GM19328 (cell line): ENCODE measurements around the gene KLHL2.
"Not testable (repeated sequence)": the region's sequence is repeated elsewhere in the genome, so short reads cannot be mapped to it uniquely, and the experiment has no call there.

ENCODE experiments used
- ATAC-seq: cut with Tn5 transposase; IDR thresholded peaks from one replicate; pipeline ENCODE4 v1.9.1; 2021; ENCODE audit warnings: mild to moderate bottlenecking, moderate library complexity; ENCODE audit not compliant: unreplicated experiment

The KLHL2 gene

DNA sequence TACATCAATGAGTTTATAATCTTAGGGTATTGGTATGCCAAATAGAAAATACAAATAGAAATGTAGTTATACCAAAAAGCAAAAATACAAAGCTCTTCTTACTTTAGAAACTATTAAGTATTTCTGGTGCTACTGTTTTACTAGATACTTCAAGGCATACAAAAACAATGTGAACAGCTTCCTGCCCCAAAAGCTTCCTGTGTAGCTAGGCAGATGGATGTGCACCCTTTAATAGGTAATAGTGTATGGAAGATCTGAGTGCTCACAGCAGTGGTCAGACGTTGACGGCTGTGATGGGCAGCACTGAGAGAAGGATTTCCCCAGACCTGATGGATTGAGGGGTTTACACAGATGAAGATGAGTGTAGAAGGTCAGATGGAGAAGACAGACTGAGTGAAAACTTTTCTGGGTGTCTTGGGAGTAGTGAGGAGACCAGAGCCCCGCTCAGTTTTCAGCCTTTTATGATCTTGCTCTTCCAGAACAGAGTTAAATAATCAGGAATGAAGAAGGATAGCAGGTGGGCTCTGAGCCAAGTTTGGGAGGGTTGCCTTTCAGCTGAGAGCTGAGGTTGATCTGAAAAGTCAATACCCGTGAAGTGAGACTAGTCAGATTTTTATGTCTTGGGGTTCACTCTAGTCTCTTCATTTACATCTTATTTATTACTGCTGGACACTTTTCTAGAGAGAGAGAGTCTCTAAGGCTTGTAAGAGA, 22.3 kb downstream of the KLHL2 start:
- not testable (repeated sequence) for ATAC-seq

DNA sequence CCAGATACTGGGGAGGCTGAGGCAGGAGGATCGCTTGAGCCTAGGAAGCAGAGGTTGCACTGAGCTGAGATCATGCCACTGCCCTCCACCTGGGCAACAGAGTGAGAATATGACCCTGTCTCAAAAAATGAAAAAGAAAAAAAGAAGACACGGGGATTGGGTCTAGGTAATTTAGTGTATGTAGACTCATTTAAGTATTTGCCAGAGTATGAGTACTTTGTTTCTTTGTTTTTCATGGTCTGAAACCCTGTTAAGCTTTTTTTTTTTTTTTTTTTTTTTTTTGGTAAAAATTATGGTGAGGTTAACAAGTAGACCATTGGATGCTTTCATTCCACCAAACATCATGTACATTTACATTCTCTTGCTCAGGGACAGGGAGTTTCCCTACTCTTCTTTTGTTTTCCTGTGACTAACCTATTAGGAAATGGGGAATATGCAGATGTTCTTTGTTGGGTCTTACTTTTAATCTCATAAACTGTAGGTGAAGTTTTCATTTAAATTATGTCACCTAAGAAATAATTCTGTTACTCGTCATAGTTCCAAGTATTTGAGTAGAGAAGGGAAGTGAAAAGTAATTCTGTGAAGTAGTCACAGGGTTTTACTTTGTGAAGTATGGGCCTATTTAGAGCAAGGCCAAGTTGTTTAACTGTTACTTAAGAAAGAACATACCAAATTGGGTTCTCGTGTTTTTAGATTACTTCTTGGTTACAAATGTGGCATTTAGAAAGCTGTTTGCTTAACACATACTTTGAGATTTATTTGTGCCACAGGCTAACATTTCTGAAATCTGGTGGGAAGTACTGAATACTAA, 25.5 kb downstream of the KLHL2 start:
- ATAC-seq, result peak; percentile 49

DNA sequence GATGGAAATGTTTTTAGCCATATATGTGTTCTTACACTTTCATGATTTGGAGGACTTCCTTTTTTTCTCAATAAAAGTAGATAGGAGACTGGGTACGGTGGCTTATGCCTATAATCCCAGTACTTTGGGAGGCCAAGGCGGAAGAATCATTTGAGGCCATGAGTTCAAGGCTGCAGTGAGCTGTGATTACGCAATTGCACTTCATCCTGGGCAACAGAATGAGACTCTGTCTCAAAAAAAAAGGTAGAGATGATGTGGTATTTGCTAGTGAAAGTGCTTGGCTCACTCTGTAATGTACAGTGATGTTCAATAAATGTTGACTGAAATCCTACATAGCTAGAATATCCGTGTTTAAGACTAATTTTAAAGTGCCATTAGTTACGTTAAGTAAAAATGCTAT, 27.4 kb downstream of the KLHL2 start:
- ATAC-seq, result no peak

DNA sequence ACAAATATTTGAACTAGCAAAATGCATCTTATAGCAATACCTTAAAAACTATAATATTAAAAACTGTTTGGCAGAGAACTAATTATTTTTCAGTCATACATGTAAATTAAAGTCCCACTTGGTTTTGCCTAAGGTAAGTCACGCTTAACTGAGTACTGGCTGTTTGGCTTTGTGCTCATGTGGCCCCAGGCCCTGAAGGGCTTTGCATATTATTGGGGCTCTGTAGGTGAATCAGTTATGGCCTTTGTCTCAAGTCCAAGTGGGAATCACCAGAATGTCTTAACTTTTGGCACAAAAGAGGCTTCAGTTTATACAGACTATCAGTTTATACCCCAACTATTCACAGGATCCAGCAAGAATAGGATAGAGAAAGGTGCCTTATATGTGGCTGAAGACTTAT, 29.5 kb downstream of the KLHL2 start:
- ATAC-seq, result not testable (repeated sequence)

DNA sequence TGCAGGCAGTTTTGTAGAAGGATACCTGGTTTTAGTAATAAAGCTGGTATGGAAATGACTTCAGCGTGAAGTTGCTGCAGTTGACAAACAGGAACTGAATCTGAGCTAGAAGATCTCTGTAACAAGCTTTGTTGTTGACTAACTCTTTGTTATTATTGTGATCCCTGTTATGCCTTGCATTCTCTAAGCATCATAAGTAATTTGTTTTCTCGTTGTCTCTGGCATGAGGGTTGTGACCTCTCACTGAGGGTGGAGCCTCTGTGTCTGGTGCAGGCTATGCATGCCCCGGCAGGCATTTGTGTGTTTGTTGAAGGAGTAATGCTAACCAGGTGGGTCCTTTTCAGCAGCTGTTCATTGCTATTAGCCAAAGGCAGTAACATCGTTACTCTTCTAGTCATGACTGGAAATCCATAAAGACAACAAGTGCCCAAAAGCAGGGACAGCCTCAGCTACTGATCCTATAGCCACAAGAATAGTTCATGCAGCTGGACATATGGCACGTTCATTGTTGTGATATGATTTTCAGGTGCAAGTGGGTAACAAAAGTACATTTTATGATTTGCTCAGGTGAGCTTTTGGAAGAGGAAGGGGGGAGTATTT, 30.8 kb downstream of the KLHL2 start:
- peak; percentile 54 for ATAC-seq

DNA sequence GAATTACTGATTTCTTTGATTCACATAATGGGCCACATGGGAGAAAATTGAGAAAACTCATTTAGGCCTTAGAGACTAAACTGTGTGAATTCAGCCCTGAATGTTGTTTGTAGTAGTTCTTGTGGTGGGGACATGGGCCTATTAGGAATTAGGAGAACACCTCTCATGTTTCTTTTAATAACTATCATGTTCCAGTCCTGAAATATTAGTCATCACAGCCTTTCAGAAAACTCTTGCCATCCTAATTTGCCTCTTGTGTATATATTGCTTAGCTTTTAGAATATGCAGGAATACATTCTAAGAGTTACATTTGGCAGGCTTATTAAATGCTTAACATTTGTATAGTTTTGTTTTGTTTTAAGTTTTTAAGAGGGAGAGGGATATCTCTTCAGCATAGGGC, 33.4 kb downstream of the KLHL2 start:
- not testable (repeated sequence) for ATAC-seq

DNA sequence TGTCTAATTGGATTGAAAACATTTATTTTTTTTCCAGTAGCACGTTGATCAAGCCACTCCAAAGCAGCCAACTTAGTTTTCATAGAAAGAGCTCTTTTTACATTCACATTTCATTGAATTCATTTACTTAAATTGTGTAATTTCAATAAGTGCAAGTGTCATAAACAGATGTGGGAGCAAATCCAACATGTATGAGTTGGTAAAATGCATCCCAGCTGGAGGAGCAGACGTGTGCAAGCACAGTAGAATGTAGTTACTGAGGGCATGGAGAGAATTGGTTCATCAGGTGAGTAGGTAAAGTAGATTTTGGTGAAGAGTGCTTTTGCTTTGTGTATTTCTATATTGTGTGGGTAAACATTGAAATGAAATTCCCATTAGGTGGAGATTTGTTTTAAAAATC, 36.8 kb downstream of the KLHL2 start:
- ATAC-seq, result not testable (repeated sequence)

DNA sequence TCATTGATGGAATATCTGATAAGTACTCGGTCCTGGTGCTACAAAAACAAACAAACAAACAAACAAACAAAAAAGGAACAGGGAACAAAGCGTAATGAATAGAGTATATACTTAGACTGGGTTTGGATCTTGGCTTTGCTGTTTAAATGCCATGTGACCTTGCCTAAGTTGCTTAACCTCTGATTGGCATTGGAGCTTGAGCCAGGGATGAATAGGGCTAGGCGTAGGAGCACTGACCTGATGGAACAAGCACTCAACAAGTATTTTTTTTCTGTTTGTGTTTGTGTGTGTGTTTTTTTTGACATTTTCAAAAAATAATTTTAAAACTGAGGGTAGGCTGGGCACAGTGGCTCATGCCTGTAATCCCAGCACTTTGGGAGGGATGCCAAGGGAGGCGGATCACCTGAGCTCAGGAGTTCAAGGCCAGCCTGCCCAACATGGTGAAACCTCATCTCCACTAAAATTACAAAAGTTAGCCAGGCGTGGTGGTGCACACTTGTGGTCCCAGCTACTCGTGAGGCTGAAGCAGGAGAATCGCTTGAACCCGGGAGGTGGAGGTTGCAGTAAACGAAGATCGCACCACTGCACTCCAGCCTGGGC, 37.3 kb downstream of the KLHL2 start:
- ATAC-seq, result not testable (repeated sequence)

DNA sequence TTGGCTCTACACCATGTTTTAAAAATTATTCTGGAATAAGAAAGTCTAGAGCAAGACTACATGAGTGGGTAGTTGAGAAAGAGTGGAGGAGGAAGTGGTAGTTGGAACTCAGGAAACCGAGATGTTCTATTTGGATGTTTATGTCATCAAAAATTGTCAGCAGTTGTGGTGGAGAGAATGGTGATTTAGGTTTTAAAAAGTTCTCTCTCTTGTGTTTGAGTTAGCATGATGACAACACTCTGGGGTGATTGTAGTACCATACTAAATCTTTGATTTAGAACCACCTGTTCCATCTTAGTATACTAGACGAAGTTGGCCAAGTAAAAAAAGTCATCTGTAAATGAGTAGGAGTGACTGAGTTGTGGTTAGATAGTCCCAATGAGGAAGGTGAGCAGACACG, 40.7 kb downstream of the KLHL2 start:
- ATAC-seq, result no peak

DNA sequence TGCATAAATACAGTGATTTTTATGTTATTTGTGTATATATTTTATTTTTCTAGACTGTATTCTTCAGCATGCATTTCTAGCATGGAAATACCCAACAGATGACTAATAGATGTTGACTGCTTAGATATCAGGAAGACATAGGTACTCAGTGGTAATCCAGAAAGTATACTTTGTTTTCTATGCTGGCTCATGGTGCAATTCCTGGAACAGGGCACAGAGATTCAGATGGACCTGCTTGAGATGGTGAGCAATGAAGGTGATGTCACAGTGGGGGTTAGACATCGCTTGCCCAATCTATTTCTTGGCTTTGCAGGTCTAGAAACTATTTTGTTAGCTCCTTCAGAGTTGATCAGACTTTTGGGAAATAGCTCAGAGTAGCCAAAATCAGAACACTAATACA, 41.5 kb downstream of the KLHL2 start:
- ATAC-seq, result not testable (repeated sequence)

DNA sequence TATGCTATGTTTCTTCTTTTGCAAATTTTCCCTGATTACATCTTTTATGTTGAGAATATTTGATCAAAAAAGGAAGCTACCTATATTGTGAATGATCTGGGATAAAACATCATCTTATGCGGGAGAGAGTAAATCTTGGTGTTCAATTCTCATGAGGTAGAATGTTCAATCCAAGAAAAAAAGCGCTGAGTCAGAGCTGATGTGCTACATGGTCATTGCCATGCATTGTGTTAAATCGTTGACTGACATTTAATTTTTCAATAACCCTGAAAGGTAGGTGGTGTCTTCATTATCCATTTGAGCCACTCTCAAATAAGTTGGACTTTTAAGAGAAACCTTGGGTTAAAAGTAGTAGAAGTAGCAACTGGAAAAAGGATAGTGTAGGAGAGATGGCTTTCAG, 47.4 kb downstream of the KLHL2 start:
- not testable (repeated sequence) for ATAC-seq

DNA sequence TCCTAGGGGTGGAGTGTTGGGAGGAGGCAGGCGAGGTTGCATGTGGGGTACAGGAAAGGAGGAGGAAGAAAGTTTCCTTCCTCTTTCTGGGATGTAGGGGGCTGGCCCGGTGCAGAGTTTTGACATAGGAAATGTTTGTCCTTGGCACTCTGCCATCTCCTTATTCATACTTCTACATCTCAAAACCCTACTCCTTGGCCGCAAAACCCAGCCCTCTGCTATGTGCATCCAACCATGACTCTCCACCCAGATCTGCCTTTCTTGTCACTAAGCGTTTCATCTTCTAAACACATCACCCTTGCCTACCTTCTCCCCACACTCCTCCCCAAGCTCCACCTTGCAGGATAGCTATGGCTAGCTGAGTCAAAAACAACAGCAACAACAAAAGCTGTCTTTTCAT, 48.1 kb downstream of the KLHL2 start:
- peak; percentile 96 for ATAC-seq

DNA sequence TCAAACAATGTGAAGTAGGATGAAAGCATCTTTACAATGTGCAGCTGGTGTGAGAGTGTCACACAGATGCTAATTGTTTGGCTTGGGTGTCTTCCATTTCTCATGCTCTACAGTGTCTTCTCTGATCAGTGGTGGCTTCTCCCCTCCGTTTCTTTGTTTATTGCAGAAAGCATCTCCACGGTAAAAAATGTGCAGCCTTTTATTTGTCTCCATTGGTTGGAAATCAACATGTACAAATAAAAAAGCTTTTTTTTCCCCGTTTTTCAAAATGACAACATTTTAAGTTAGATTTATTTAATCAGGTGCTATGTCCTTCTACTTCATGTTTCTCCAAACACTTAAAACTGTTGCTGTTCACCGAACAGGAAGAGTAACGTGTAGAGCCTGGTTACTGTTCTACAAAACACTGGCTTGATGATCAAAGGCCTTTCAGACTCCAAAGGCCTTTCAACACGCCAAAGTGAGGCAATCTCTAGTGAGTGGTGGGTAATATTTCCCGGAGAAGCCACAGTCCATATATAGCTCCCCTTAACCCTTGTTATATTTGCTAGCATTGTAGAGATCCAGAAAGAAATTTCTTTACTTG, 48.8 kb downstream of the KLHL2 start:
- peak; percentile 5 for ATAC-seq

DNA sequence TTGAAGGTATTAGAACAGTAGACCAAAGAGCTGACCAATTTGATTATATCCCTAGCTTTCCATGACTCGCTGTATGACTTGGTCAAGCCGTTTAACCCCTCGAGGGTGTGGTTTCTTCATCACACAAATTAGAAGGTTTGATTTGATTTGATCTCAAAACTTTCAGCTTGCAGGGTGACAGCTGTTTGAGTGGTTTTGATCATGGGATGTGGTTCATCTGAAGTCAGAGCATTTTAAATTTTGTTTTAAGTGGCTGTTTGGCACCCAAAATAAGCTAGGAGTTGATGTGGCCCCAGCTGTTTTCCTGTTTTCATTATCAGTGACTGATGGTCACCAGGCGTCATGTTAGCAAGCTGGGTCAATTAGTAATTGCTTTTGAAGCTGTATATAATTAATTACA, 52.4 kb downstream of the KLHL2 start:
- not testable (repeated sequence) for ATAC-seq

DNA sequence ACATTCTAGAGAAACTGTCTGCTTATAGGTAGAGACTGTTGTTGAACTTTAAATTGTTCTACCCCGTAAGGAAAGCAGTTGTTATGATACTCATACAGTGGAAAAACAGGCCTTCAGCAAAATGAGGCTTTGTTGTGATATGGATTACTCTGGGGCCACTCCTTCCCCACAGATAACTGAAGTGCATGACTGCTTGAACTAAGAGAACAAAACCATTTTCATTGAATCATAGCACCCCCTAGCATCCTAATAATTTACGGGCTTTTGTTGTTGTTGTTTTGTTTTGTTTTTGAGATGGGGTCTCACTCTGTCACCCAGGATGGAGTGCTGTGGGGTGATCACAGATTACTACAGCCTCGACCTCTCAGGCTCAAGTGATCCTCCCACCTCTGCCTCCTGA, 54.9 kb downstream of the KLHL2 start:
- ATAC-seq, result not testable (repeated sequence)

DNA sequence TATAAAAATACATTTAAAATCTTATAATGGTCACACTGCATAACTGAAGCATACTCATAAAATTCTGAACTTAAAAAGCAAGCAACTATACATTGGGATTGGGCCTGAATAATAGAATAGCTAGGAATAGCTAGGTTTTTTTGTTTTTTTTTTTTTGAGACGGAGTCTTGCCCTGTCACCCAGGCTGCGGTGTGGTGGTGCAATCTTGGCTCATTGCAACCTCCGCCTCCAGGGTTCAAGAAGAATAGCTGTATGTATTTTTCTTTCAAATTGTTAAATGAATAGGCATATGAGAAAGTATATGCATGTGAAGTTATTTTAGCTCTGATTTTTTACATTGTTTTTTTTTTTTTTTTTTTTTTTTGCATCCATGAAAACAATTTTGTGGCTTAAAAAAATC, 56.1 kb downstream of the KLHL2 start:
- not testable (repeated sequence) for ATAC-seq

DNA sequence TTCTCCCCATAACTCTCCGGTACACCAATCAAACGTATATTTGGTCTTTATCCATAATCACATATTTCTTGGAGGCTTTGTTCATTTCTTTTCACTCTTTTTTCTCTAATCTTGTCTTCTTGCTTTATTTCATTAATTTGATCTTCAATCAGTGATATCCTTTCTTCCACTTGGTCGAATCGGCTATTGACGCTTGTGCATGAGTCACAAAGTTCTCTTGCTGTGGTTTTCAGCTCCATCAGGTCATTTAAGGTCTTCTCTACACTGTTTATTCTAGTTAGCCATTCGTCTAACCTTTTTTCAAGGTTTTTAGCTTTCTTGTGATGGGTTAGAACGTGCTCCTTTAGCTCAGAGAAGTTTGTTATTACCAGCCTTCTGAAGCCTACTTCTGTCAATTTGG, 62.6 kb downstream of the KLHL2 start:
- ATAC-seq, result not testable (repeated sequence)

DNA sequence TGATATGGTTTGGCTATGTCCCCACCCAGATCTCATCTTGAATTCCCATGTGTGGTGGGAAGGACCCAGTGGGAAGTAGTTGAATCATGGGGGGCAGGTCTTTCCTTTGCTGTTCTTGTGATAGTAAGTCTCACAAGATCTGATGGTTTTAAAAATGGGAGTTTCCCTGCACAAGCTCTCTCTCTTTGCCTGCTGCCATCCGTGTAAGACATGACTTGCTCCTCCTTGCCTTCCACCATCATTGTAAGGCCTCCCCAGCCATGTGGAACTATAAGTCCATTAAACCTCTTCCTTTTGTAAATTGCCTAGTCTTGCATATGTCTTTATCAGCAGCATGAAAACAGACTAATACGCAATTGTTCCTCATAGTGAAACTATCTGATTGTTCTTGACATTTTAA, 66.1 kb downstream of the KLHL2 start:
- ATAC-seq, result not testable (repeated sequence)

DNA sequence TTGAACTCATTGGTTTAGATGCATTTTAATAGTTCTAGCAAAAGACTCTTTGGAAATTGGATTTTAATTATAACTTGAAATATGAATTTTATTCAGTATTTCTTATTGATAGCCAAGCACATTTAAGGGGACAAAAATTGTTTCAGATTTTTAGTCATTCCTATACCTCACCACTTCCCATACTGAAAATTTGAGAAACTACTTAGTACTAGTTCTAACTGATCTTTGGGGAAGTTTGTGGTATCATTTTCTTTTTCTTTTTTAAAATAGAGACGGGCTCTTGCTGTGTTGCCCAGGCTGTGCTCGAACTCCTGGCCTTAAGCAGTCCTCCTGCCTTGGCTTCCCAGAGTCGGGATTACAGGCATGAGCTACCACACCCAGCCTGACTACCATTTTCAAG, 68.0 kb downstream of the KLHL2 start:
- not testable (repeated sequence) for ATAC-seq

DNA sequence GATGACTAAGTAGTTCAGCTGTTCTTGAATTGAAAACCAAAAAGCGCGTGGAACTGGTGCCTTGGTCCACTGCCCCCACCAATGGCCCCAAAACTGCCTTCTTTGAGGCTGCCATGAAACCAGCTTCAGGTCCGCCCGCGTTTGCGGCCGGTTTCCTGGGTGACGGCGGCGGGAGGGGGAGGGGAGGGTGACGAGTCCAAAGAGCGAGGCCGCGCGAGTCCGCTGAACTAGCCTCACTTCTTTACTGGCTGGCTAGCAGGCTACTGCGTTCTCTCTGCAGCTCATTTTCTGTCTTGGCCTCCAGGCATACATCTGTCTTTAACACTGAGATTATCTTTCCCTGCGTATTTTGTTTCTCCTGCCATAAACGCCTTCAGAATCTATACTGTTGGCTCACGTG, 72.2 kb downstream of the KLHL2 start:
- ATAC-seq, result not testable (repeated sequence)

DNA sequence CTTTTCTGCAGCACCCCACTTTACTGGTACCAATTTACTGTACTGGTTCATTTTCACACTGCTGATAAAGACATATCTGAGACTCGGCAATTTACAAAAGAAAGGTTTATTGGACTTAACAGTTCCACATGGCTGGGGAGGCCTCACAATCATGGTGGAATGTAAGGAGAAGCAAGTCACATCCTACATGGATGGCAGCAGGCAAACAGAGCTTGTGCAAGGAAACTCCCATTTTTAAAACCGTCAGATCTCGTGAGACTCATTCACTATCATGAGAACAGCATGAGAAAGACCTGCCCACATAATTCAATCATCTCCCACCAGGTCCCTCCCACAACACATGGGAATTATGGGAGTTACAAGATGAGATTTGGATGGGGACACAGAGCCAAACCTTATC, 77.3 kb downstream of the KLHL2 start:
- ATAC-seq, result not testable (repeated sequence)
